SW480 (cell line): ENCODE data around the gene OSGEPL1.
"Not testable (repeated sequence)": the region's sequence is repeated elsewhere in the genome, so short reads cannot be mapped to it uniquely, and the experiment has no call there.

Experiments used
- DNase-seq: peaks from one replicate; pipeline ENCODE4 v3.0.0-alpha.2; 2016; ENCODE audit warnings: low spot score

OSGEPL1 gene

DNA sequence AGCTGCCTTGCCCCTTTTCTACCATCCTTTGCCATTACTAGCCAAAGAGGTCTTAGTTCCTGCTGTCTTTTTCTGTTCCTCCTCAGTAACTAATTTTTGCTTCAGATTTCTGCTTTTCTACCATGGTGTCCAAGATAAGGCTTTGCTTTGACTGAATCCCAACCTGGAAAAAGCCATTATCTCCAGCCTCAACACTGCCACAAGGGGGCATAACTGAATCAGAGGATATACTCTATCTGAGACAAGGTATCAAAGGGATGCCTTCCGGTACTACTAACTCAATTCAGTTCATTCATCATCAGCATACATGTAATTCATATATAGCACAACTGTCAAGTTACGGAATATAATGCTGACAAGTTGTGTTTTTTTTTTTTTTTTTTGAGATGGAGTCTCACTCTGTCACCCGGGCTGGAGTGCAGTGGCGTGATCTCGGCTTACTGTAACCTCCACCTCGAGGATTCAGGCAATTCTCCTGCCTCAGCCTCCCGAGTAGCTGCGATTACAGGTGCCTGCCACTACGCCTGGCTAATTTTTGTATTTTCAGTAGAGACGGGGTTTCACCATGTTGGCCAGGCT is 11.4 kb downstream of the OSGEPL1 start:
- peak; percentile 31 for DNase-seq

DNA sequence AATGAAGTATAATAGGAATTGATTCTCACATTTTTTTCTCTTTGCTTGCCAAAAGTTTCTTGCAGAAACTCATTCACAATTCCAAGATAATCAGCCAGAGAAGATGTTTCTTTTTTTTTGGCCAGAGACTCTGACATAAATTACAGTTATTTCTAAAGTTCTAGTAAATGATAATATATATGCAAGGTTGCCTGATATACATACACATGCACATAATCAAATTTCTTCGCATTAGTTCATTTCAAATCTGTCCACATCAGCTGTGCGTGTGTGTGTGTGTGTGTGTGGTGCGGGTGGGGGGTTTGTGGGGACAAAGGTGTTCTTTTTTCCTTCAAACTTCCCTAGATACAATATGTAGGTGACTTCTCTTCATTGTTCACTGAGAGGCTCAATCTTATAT is 33.2 kb downstream of the OSGEPL1 start:
- no peak for DNase-seq

DNA sequence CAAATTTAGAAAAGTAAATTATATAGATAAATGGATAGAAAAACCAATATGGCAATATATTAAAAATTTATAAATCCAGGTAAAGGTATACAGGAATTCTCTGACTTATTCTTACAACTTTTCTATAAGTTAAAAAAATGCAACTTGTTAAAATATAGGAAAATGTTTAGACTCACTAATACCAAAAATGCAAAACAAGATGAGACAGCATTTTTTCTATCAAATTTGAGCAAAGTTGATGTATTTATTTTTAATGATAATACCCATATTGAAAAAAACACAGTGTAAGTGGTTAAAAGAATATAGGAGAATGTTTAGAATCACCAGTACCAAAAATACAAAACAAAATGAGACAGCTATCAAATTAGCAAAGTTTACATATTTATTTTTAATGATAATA is 35.7 kb downstream of the OSGEPL1 start:
- DNase-seq, result no peak

DNA sequence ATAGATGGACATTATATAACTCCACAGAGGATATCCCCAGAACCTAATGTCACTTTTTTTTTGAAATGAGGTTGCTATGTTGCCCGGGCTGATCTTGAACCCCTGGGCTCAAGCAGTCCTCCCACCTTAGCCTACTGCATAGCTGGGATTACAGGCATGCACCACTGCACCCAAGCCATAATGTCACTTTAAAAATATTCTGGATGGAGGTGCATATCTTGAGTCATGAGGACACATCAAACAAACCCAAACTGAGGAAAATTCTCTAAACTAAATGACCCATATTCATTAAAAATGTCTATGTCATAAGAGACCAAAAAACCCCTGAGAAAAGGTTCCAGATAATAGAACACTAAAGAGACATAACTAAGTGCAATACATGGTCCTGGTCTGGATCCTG is 36.3 kb downstream of the OSGEPL1 start:
- no peak for DNase-seq

DNA sequence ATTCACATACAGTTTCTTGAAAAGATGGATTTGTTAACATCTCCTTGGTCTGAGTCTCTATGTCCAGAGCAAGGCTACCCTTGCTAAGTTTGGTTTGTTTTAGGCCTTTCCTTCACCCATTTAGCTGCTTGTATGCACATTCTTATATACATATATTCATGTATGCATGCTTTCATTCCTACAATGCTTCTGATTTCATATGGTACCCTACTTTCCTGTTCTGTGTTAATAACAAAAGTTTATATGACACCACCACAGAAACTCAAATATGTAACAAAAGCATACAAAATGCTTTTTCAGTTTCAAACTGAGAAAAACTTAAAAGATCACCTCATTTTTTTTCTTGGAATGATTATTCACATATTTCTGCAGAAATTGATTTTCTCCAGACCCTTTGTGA is 39.4 kb downstream of the OSGEPL1 start:
- DNase-seq, result no peak

DNA sequence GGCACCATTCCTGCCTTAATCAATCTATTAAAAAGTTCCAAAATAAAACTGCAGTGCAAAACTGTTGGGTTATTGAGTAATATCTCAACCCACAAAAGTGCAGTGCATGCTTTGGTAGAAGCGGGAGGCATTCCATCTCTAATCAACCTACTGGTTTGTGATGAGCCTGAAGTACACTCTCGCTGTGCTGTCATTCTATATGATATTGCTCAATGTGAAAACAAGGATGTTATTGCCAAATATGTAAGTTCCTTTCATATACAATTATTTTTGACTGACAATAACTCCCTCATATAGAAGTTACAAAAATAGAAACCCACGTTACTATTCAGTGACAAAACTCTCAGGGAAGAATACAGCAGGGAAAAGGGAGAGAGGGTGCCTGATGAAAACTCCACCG is 43.0 kb downstream of the OSGEPL1 start:
- no peak for DNase-seq

DNA sequence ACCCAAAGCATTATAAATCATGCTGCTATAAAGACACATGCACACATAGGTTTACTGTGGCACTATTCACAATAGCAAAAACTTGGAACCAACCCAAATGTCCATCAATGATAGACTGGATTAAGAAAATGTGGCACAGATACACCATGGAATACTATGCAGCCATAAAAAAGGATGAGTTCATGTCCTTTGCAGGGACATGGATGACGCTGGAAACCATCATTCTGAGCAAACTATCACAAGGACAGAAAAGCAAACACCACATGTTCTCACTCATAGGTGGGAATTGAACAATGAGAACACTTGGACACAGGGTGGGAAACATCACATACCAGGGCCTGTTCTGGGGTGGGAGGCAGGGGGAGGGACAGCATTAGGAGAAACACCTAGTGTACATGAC is 45.0 kb downstream of the OSGEPL1 start:
- not testable (repeated sequence) for DNase-seq

DNA sequence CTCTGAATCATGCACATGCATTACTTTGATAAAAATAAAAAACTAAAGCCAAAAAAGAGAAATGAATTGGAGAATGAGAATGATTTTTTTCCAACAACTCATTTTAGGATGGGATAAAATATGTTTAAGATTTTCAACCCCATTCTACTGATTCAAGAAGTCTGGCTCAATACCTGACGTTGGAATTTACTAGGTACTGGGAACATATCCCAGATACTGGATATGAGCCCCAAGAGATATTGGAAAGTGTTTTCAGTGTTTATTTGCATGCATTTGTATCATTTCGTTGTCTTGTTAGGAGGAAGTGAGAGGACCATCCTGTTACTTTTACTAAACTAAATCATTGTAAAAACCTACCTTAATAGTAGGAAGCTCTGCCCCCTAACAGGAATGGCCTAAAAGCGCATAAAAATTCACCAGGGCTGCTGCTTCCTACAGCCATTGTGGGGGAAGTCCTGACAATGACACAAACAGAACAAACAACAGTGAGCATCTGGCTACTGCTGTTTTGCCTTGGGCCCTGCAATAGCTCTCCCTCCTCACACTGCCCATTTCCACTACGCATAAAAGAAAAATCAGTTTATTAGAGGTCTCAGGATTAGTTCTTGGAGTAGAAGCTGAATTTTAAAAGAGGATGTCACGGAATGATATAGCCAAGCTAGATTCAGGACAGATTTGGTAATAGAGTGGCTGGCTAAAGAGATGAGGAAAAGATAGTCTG is 52.9 kb downstream of the OSGEPL1 start:
- DNase-seq, result no peak

DNA sequence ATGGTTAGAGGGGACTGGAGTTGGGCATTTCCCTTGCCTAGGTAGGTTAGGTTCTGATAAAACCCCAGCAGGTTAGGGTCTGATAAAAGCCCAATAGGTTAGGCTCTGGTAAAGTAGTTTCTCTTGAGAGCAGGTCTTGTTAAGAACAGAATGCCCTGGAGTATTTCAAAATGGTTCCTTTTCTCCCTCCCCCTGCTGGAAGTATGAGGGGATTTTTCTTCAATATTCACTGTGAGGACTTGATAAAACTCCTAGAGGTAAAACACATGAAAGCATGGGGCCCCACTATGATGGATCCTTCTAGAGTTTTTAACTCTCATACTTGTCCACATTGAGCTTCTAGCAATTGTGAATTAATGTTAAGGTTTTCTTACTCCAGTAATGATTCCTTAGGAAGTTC is 60.5 kb downstream of the OSGEPL1 start:
- no peak for DNase-seq

DNA sequence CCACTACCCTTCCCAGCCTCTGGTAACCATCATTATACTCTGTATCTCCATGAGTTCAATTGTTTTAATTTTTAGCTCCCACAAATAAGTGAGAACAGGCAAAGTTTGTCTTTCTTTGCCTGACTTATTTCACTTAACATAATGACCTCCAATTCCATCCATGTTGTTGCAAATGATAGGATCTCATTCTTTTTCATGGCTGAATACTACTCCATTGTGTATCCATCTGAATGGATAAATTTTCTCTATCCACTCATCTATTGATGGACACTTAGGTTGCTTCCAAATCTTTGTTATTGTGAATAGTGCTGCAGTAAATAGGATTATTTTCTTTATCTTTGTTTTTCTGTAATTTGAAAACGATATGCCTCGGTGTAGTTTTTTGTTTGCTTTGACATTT is 61.9 kb downstream of the OSGEPL1 start:
- no peak for DNase-seq

DNA sequence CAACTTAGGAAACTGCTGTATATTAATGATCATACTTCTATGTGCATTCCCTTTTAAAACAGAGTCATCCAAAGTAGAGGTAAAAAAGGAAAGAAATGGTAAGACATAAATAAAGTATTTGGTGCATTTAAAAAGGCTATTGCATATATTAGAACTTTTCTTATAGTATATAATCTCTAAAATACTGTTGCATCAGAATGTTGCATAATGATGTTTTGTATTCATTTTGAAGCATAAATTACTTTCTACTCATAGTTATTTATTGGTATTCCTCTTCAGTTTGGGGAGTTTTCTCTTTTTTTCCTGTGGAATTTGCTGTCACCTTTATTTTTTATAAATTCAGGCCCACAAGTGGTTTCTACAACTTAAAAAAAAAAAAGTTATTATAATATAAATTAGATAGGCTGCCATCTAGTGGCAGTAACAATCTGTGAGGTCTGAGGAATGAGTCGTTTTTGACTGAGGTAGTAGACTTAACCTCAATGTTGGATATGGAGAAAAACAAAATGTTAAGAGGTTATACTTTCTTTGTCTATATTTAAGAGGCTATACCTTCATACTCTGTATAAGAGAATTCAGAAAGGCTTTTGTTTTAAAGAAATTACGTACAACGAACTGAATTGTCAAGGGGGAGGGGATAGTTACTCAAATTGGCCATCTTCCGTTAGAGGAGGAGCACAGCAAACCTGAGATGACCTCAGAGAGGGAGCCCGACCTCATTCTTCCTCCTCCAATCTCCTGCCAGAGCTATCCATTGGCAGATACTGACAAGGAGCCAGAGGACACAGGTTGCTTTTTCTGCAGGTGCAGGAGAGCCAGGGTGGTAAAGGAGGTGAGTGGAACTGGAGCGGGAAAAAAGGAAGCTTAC is 64.3 kb downstream of the OSGEPL1 start:
- DNase-seq, result peak; percentile 40
